Activated CD8-positive, alpha-beta memory T cell treated with anti-CD3 and anti-CD28 coated beads, Interleukin-2, amount 50 U/mL, for 4 hours (primary cell): ENCODE results near the gene CSTF3.
"Not testable (repeated sequence)": the region's sequence is repeated elsewhere in the genome, so short reads cannot be mapped to it uniquely, and the experiment has no call there.

Experiments used
- DNase-seq: peaks from one replicate; pipeline ENCODE4 v3.0.0-alpha.2; 2020

CSTF3 gene

GRCh38 chr11:33161120-33162005 lies at the start of gene CSTF3:
Gene CSTF3 (minus strand): TSS chr11:33161480. CDS start chr11:33161325, 155 bp downstream.
- DNase-seq = peak; percentile 98

- DNase-seq = no peak
Observed at GRCh38 chr11:33208150-33208549, 46.9 kb upstream of the CSTF3 start.

GRCh38 chr11:33207408-33207985 lies 46.2 kb upstream of the CSTF3 start:
- no peak for DNase-seq

- no peak for DNase-seq
Observed at GRCh38 chr11:33197915-33198727, 36.8 kb upstream of the CSTF3 start.

GRCh38 chr11:33195462-33196173 lies 34.3 kb upstream of the CSTF3 start:
- DNase-seq = no peak

GRCh38 chr11:33194455-33194854 lies 33.2 kb upstream of the CSTF3 start:
- DNase-seq = no peak

GRCh38 chr11:33191467-33191866 lies 30.2 kb upstream of the CSTF3 start:
- no peak for DNase-seq

GRCh38 chr11:33187998-33188722 lies 26.9 kb upstream of the CSTF3 start:
- DNase-seq = no peak

GRCh38 chr11:33185756-33186155 lies 24.5 kb upstream of the CSTF3 start:
- DNase-seq = no peak

- no peak for DNase-seq
Observed at GRCh38 chr11:33182246-33182878, 21.1 kb upstream of the CSTF3 start.

GRCh38 chr11:33179348-33179803 lies 18.1 kb upstream of the CSTF3 start:
- no peak for DNase-seq

GRCh38 chr11:33178443-33179180 lies 17.3 kb upstream of the CSTF3 start:
- no peak for DNase-seq

GRCh38 chr11:33177676-33178336 lies 16.5 kb upstream of the CSTF3 start:
- no peak for DNase-seq

- not testable (repeated sequence) for DNase-seq
Observed at GRCh38 chr11:33176760-33177159, 15.5 kb upstream of the CSTF3 start.

GRCh38 chr11:33172996-33173395 lies 11.7 kb upstream of the CSTF3 start:
- no peak for DNase-seq

GRCh38 chr11:33172345-33172744 lies 11.1 kb upstream of the CSTF3 start:
- no peak for DNase-seq

GRCh38 chr11:33171251-33171650 lies 10.0 kb upstream of the CSTF3 start:
- DNase-seq = no peak

GRCh38 chr11:33168709-33169200 lies 7.5 kb upstream of the CSTF3 start:
- no peak for DNase-seq

- DNase-seq = no peak
Observed at GRCh38 chr11:33162831-33163230, 1.6 kb upstream of the CSTF3 start.

- DNase-seq = no peak
Observed at GRCh38 chr11:33160587-33160986, 693 bp downstream of the CSTF3 start.
